Measurements from ENCODE around the gene TNFRSF25. TPM values are rescaled to one million over a fixed set of nuclear protein-coding genes. Genes with fewer than 3 reads are reported as not detected.

Gene TNFRSF25
- total and polyA plus RNA-seq, 10 of the 15 experiments (the other 5 are each of a cell fraction or from before 2014, with no cell fraction given): 0.23 to 8.6 (median 0.46) TPM; not detected in 5

DNA sequence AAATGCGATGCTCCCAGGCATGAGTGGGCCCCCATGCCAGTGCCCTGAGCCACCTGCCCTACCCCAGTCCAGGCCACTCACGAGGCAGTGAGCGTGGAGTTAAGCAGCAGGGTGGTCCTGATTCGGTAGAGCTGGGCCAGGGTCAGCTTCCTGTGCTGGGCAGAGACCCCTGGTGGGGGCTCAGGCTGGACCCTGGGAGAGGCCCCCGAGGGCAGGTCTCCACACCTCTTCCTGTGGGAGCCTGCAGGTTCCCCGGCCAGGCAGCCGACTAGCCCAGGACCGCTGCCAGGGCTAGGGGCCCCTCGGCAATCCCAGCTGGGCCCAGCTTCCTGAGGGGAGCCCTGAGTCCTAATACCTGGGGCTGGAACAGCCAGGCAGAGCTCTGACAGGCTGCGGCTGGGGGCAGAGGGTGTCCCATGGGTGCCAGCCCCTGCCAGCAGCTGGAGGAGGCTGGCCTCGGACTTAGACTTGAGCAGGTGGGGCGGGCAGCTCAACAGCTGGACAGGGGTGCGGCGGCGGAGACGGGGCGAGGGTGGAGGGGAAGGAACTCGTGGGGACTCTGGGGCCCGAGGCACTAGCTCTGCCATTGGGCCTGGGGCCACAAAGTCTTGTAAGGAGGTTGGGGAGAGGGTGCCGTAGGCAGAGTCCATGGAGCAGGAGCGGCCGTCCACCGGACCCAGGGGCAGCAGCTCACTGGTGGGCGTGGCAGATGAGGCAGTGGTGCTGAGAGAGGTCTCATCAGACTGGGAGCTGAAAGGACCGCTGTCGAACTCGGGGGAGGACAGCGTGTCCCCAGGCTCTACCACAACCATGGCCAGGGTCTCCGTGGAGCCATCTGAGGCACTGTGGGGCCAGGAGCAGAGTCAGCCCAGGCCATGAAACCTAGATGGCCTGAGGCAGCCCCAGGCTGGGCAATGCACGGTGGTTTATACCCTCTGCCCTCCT, 2.0 kb upstream of the TNFRSF25 start:
- Histone ChIP-seq H3K27me3 (replicated peaks in 1 of 2; ENCODE audit: control insufficient read depth in 2 of 2, insufficient read depth in 2 of 2, low read length in 1 of 2) (peaks cover 0 to 3% of the 10 kb centered on the region in 2 experiments; a peak in 3 of 4 replicates), H3K9me3 (replicated peaks; ENCODE audit: control insufficient read depth, insufficient read depth, low read length) (no peaks in the 10 kb centered on the region), H3K36me3 (ENCODE audit: control insufficient read depth in 2 of 2, insufficient read depth in 2 of 2, low read length in 1 of 2) (no peaks in the 10 kb centered on the region), H3K79me2 (ENCODE audit: control insufficient read depth, insufficient read depth, low read length) (no peaks in the 10 kb centered on the region), H3K4me3 (no peak overlapping the region), H3K4me2 (ENCODE audit: control insufficient read depth, insufficient read depth) (no peak overlapping the region), H3K4me1 (ENCODE audit: control insufficient read depth, insufficient read depth, low read length) (no peaks in the 10 kb centered on the region), H3K27ac (ENCODE audit: control insufficient read depth, insufficient read depth) (no peak overlapping the region), H3K9ac (ENCODE audit: control insufficient read depth, insufficient read depth, low read length) (no peak overlapping the region), H2AFZ (ENCODE audit: control insufficient read depth, low read depth, low read length) (no peak overlapping the region), H4K20me1 (ENCODE audit: control insufficient read depth, insufficient read depth) (no peaks in the 10 kb centered on the region)
- in situ Hi-C loops (cut with MboI) (no loop called here), intact Hi-C loops (cut with micrococcal nuclease; ENCODE audit: unreplicated experiment) (no loop called here)
- SMC1A ChIA-PET (ENCODE audit: uncharacterized antibody, unreplicated experiment): no interaction called here
- RAD21 ChIA-PET (ENCODE audit: unreplicated experiment): interaction anchor here (1.0 kb wide), 1 partner anchor 59 kb away, joined by 3 read pairs; no protein-coding TSS in a partner anchor
- WGBS (ENCODE audit: insufficient coverage, insufficient replicate concordance, low lambda C conversion rate, missing lambda C conversion rate): 52% methylated on average over 30 of the region's 30 CpGs
- ATAC-seq (no peak), DNase-seq (ENCODE audit: low read depth, low spot score) (no peak), FAIRE-seq (no peak)
- CTCF ChIA-PET: interaction anchor here (0.6 to 1.3 kb wide), 3 partner anchors 9 to 45 kb away, joined by 3 to 5 read pairs (median 3); no protein-coding TSS in a partner anchor
- TF ChIP-seq ZZZ3 (IDR thresholded peaks at IDR 0.05; ENCODE audit: control insufficient read depth, insufficient read length, low read depth): no peak
- TF ChIP-seq ATF7 (IDR thresholded peaks at IDR 0.05; ENCODE audit: low read depth): no peak
- TF ChIP-seq NFYB (IDR thresholded peaks at IDR 0.05; ENCODE audit: insufficient read depth, low read depth, low read length): no peak
- no peak for TF ChIP-seq USF1 (IDR thresholded peaks at IDR 0.05; ENCODE audit: borderline replicate concordance, extremely low read length, insufficient read depth, low read depth, low read length)
- TF ChIP-seq HDGF (IDR thresholded peaks at IDR 0.05): no peak
- TF ChIP-seq STAT1 (conservative IDR thresholded peaks at IDR 0.05): no peak
- TF ChIP-seq, protein P1, sequence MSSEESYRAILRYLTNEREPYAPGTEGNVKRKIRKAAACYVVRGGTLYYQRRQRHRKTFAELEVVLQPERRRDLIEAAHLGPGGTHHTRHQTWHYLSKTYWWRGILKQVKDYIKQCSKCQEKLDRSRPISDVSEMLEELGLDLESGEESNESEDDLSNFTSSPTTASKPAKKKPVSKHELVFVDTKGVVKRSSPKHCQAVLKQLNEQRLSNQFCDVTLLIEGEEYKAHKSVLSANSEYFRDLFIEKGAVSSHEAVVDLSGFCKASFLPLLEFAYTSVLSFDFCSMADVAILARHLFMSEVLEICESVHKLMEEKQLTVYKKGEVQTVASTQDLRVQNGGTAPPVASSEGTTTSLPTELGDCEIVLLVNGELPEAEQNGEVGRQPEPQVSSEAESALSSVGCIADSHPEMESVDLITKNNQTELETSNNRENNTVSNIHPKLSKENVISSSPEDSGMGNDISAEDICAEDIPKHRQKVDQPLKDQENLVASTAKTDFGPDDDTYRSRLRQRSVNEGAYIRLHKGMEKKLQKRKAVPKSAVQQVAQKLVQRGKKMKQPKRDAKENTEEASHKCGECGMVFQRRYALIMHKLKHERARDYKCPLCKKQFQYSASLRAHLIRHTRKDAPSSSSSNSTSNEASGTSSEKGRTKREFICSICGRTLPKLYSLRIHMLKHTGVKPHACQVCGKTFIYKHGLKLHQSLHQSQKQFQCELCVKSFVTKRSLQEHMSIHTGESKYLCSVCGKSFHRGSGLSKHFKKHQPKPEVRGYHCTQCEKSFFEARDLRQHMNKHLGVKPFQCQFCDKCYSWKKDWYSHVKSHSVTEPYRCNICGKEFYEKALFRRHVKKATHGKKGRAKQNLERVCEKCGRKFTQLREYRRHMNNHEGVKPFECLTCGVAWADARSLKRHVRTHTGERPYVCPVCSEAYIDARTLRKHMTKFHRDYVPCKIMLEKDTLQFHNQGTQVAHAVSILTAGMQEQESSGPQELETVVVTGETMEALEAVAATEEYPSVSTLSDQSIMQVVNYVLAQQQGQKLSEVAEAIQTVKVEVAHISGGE (CRISPR knock-in tag; IDR thresholded peaks at IDR 0.05): no peak
- TF ChIP-seq ZNF24 (IDR thresholded peaks at IDR 0.05): no peak
- no peak for TF ChIP-seq KLF5 (IDR thresholded peaks at IDR 0.05; ENCODE audit: partially characterized antibody)
- POLR2A ChIA-PET: no interaction called here
- BruUV-seq (replicated peaks): no TSS peak
